GM20000 (cell line): ENCODE measurements around the gene PIGM.

Source experiments
- DNase-seq: peaks from one replicate; pipeline ENCODE4 v3.0.0; 2012; ENCODE audit warnings: low spot score
- CTCF ChIP-seq: IDR thresholded peaks from 2 replicates; pipeline ENCODE4 v1.5.1; 2012; ENCODE audit warnings: mild to moderate bottlenecking, control low read depth; ENCODE audit errors: extremely low read depth, missing control alignments

PIGM gene

GRCh38 chr1:160075836-160076235, 44.0 kb upstream of the PIGM start:
- TF ChIP-seq CTCF: no peak
- DNase-seq: no peak

- DNase-seq: no peak
- no peak for TF ChIP-seq CTCF
These were observed 43.1 kb upstream of the PIGM start for GRCh38 chr1:160074865-160075264.

GRCh38 chr1:160071289-160071688, 39.5 kb upstream of the PIGM start:
- no peak for DNase-seq
- TF ChIP-seq CTCF: no peak

- peak; percentile 86 for DNase-seq
- TF ChIP-seq CTCF: no peak
These were observed 38.7 kb upstream of the PIGM start for GRCh38 chr1:160070243-160071163.

GRCh38 chr1:160069460-160070231, 37.9 kb upstream of the PIGM start, which contains the start of gene KCNJ10:
Gene KCNJ10, minus strand, starts transcription at chr1:160070160. Its CDS starts 27,628 bp downstream, at chr1:160042532.
- no peak for DNase-seq
- TF ChIP-seq CTCF: no peak

- no peak for DNase-seq
- TF ChIP-seq CTCF: no peak
These were observed 36.4 kb upstream of the PIGM start for GRCh38 chr1:160068225-160068624.
